Measurements from ENCODE around the gene HAO2.
A peak's percentile ranks its signal among the peaks of the same experiment; 100 is the strongest.
"Not testable (repeated sequence)": the region's sequence is repeated elsewhere in the genome, so short reads cannot be mapped to it uniquely, and the experiment has no call there.

Gene HAO2

DNA sequence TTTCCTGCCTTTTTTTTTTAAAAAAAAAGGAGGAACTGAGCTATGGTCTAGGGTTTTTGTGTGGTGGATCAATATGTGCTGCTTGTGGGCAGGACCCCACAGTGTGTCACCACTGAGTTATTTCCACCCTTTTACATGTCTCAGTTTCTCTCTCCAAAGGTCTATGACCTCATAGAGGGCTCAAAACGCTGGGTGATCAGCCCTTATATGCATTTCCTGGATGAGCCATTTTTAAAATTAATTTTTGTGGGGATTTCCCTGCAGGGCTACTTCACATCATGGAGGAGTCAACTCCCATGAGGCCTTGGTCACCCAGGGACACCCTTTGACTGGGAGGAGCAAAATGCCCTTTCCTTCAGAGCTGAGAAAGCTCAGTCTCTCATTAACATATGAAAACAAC is 20.7 kb upstream of the HAO2 start:
- DNase-seq (ENCODE audit: low read depth): no peak

DNA sequence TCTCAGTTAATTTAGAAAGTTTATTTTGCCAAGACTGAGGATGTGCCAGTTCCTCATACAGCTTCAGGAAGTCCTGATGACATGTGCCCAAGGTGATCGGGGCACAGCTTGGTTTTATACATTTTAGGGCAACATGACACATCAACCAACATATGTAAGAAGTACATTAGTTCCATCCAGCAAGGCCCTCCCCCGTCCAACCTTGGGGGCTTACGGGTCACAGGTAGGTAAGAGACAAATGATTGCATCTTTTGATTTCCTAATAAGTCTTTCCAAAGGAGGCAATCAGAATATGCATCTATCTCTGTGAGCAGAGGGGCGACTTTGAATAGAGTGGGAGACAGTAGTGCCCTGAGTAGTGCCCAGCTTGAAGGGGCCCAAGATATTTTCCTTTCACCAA is 19.6 kb upstream of the HAO2 start:
- no peak for DNase-seq (ENCODE audit: low read depth)

DNA sequence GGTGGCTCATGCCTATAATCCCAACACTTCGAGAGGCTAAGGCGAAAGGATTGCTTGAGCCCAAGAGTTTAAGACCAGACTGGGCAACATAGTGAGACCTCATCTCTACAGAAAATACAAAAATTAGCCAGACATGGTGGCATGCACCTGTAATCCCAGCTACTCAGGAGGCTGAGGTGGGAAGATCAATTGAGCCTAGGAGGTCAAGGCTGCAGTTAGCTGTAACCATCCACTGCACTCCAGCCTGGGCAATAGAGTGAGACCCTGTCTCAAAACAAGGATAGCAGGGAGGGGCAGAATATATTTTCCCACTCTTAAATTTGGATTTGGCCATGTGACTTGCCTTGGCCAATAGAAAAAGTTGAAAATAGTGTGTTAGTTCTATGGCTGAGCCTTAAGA is 17.7 kb upstream of the HAO2 start:
- DNase-seq (ENCODE audit: low read depth): not testable (repeated sequence)

DNA sequence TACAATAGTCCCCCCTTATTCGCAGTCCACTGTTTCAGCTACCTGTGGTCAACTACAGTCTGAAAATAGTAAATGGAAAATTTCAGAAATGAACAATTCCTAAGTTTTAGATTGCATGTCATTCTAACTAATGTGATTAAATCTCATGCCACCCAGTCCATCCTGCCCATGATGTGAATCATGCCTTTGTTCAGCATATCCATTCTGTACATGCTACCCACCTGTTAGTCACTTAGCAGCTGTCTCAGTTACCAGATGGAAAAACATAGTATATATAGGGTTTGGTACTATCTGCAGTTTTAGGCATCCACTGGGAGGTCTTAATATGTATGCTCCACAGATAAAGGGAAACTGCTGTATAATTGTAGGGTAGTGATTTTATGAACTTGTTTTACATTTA is 16.6 kb upstream of the HAO2 start:
- no peak for DNase-seq (ENCODE audit: low read depth)

DNA sequence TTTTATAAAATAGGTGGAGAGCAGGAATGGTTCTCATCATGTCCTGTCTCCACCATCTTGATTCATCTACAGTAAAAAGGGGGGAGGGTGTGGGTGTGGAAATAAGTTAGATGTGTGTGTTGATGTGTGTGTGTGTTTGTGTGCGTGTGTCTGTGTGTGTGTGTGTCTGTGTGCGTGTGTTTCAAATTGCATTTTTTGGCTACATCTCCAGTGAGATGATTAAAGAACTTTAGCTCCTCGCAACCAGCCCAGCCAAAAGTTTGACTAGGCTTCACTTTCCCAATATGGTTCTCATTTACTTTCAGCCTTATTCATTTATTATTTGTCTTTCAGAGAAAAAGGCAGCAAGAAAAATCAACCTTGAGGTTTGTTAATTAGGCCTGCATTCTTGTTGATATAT is 14.7 kb upstream of the HAO2 start:
- DNase-seq (ENCODE audit: low read depth): no peak

DNA sequence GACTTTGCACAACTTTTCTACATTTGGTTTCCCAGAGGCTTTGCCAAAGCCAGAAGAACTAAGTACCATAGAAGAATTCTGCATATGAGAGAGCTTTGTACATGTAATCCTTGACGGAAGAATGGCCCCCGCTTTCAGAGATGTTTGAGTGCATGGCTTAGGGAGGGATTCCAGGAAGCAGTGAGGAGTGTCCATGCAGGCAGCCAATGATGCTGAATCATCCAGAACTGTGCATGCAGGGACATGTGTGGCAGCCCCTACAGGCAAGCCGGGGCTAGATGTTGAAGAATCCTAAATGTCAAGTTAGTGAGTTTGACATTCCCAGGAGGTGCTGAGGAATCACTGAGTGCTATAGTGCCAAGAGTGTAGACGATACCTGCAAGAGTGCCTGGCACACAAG is 9.9 kb upstream of the HAO2 start:
- DNase-seq (ENCODE audit: low read depth): peak; percentile 4

DNA sequence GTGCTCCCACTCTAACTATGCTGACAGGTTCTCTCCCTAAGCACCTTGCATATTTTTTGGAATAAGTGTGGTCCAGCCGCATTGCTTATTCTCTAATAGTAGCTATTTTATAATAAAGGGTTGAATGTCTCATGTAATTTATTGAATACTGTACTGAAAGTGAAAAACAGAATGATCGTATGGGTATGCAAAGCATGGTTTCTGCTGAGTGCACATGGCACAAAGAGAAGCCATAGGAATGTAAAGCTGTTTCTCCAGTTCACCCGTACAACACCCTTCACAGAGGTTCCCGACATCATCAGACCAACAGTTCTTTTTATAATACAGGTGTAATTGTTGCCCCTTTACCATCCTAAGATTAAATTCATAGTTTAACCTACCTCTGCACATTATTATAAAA is 8.9 kb upstream of the HAO2 start:
- no peak for DNase-seq (ENCODE audit: low read depth)

DNA sequence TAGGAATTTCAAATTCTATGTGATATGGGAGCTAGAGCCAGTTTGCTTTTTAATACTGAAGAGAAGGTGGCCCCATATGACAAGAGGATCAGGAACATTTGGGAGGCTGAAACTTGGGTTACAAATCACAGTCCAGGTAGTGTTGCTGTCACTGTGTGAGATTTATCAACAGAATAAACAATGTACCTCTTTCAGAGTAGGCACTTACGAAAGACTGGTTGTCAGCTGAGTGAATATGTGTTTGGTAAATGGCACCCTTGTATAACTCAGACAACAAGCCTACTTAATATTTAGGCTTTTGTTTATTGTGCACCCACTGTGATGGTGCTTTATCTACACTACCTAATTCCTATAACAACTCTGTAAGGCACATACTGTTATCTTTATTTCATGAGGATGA is 7.4 kb upstream of the HAO2 start:
- DNase-seq (ENCODE audit: low read depth): no peak

DNA sequence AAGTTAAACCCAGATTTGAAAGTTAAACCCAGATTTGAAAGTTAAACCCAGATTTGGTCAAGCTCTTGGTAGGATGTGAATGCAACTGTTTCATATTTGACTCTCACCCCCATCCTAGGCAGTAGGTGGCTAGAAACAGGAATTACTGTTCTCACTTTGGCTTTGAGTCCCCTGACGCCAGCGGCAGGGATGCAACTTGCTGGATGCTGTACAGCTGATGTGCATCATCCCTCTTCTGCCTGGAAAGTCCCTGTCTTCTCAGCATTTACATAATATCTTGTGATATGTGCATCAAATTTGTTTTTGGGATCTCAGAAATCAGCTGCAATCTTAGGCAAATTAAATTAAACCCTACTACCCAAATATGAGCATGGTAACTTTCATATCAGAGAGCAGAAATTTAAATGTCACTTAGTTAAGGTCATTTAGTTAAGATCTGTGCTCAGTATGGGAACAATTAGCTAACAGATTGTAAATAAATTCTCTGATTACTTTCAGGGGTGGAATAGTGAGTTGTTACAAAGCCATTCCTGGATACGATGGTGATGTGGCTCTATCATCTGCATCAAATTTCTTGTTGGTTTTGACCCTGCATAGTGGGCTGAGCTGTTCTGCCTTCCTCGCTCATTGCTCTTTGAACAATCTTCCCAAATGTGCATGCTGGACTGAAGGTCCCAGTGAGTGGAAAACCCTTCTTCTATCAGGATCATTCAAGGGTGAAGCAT is 6.8 kb upstream of the HAO2 start:
- no peak for DNase-seq (ENCODE audit: low read depth)

DNA sequence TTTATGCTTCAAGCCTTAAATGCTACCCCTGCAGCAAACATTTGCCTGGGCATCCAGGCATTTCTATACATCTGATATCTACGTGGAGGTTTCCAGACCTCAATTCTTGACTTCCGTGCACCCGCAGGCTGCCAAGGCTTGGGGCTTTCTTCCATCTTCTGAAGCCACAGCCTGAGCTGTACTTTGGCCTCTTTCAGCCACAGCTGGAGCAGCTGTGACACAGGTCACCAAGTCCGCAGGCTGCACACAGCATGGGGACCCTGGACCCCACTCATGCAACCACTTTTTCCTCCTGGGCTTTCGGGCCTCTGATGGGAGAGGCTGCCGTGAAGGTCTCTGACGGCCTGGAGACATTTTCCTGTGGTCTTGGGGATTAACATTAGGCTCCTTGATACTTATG is 5.4 kb upstream of the HAO2 start:
- DNase-seq (ENCODE audit: low read depth): no peak

DNA sequence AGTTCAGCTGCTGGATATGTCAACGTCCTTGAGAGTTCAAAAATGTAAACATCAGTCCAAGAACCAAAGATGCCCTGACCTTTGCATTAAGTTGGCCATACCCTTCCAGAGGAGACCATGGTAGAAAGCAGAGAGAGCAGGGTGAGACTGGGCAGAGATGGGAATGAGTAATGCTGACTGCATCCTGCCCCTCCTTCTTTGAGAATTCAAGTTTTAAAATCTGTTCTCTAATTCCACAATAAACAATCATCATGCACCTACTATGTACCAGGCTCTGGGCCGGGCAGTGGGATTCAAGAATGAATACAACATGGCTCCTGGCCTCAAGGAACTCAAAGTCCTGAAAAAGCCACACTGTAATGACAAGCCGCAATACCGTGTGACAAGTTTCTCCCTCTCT is 3.9 kb upstream of the HAO2 start:
- no peak for DNase-seq (ENCODE audit: low read depth)

DNA sequence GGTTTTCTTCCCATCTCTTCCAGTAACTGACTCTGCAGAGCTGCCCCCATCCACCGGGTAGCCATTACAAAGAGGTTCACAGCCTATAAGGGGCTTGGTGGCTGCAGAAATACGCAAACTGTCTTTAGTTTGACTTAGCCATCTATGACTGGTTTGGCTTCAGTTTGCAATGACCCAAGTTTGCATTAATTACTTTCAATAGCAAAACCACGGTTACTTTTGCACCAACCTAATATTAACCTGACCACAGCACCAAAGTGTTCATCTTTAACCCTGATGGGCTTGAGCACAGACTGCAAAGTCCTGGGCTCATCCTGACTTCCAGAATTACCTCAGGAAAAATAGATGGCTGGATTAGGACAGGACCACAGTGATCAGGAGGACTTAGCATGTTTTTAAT is 2.2 kb upstream of the HAO2 start:
- no peak for DNase-seq (ENCODE audit: low read depth)

DNA sequence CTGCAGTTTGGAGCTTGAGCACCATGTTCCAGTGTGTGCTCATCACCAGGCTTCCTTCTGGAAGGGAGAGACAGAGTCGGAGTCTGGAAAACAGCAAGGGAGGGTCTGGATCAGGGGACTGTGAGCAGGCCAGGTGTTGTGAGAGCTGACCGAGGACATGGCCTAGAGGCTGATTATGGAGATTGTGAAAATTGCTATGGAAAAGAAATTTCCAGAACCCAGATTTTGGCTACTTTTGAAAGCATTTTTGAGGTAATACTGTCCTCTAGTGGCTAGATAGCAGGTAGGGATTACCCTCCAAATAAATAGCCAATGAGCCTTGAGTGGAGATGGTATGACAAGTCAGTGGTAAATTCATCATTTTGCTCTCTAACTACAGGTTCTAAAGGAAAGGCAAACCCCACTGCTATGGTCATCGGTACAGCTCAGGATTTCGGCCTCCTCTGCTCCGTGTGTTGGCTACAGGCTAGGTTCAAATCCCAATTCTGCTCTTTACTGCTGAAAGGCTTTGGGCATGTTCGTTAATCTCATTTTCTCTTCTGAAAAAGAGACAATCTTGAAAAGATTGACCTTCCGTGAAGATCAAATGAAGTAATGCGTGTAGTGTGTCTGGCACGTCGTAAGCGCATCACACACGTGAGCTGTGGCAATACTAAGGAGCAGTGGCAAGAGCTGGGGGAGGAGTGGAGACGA is 1.0 kb upstream of the HAO2 start:
- DNase-seq (ENCODE audit: low read depth): peak; percentile 34

DNA sequence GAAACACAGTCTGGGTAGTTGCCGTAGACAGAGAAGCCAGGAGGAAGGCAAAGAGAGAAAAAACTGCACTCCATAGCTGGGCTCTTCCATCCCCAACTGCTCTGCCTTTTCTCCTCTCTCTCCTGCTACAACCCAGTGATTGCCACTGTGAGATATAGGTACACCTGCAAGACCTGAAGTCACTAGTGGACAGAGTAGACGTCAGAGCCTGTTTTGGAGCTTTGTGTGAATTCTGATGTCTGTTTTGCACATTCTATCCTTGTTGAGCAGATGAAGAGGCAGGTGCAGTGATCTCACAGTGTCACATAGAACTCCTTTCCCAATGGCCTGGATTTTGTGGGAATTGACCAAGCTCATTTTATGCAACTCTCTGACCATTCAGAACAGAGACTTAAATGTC is 2.2 kb downstream of the HAO2 start:
- DNase-seq (ENCODE audit: low read depth): no peak

DNA sequence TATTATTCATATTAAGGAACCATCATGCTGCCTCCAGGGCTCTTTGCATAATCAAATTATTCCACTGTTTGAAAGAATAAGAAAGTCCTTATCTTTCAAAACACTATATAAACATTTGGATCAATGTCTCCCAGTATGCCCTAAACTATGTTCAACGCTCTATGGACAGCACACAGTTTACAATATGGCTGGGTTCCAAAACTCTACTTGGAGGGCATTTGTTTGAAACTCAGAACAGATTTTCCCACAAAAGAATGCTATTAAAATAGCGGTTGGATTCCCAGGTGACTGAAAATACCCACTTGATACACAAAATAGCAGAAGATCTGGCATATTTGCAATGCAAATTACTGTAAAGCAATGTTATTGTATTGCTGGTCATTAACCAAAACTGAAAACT is 3.2 kb downstream of the HAO2 start:
- no peak for DNase-seq (ENCODE audit: low read depth)

DNA sequence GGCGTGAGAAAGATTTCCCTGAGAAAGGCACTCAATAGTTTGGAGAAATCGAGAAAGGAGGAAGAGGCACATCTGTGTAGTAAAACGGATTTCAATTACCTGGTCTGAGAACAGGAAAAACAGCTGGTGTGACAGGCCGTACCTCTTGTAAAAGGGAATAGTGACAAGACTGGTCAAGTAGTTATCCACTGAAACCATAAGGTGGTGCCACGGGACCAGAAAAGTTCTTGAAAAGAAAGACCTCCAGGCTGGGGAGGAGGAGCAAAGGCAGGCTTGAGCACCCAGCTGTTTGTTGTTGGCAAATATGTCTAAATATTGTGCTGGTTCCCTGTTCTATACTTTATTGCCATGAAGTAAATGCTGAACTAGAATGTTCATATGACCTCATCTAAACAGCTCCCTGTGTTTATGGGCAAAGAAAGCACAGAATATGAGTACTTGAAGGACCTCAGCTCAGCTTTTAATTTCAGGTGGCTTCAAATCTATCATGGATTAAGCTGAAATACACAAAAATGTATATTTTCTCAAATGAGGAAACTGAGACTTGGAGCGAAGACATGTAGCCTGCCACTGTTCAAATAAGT is 4.0 kb downstream of the HAO2 start:
- peak; percentile 13 for DNase-seq (ENCODE audit: low read depth)

DNA sequence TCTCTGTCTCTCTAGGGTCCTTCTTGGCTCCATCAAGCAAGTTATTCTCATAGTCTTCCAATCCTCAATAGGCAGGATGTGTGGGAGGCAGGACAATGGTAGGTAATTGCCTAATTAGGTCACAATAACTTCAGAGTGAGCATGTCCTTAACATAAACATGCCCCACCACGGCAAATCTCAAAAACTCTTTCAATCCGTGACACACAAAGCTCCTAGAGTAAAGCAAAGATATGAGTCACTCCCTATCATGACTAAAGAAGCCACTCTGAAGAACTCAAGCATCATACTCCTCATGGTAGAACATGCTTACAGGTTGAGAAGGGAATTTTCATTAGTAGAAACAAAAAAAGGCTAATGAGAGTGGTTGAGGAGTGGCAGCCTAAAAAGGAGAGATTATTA is 4.9 kb downstream of the HAO2 start:
- DNase-seq (ENCODE audit: low read depth): no peak

DNA sequence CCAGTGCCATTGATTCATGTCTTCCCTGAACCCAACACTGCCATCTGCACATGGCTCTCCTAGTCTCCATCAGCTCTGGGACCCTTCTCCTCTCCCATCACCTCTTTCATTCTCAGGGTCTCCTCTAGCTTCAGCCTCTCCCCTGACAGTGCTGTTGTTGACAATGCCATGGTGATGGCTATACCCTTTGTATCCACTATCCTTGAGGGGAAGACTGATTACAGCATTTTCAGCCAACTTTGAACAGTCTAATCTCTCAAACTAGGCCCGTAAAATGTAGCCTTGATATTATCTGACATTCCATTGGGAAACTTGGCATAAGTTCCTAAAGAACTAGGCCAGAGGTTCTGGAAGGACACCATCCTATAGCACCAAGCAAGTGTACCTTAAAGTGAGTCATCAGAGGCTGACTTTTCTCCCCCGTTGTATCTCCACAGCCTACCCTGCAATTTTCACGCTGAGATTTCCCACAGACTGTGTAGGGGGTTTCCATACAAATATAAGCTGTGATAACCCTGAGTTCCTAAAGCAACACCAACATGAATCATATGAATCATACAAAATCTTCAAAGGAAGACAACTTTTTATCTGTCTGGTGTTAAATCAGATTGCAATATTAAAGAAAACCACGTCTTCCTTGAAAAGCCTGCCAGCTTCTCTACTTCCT is 5.8 kb downstream of the HAO2 start:
- no peak for DNase-seq (ENCODE audit: low read depth)

DNA sequence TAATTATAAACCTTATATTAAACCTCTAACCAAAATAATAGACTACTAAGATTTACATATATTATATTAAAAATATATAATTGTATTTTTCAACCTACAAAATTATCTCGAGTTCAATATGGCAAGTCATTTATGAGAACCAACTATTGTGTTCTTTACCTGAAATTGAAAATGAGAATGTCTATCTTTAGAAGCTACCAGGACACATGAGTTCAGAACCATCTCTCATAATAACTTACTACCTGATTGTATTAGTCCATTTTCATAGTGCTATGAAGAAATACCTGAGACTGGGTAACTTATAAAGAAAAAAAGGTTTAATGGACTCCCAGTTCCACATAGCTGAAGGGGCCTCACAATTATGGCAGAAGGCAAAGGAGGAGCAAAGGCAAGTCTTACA is 6.8 kb downstream of the HAO2 start:
- no peak for DNase-seq (ENCODE audit: low read depth)

DNA sequence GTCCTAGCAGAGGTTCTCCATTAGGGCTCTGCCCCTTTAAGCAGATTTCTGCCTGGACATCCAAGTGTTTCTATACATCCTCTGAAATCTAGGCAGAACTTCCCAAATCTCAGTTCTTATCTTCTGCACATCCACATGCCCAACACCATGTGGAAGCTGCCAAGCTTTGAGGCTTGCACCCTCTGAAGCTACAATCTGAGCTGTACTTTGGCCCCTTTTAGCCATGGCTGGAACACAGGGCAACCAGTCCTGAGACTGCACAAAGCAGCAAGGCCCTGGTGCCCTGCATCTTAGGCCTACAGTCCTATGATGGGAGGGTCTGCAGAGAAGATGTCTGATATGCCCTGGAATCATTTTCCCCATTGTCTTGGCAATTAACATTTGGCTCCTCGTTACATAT is 8.0 kb downstream of the HAO2 start:
- no peak for DNase-seq (ENCODE audit: low read depth)

DNA sequence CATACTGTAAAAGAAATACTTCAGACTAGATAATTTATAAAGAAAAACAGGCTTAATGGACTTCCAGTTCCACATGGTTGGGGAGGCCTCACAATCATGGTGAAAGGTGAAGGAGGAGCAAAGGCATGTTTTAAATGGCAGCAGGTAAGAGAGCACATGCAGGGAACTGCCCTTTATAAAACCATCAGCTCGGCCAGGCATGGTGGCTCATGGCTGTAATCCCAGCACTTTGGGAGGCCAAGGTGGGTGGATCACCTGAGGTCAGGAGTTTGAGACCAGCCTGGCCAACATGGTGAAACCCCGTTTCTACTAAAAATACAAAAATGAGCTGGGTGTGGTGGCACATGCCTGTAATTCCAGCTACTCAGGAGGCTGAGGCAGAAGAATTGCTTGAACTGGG is 9.0 kb downstream of the HAO2 start:
- not testable (repeated sequence) for DNase-seq (ENCODE audit: low read depth)

DNA sequence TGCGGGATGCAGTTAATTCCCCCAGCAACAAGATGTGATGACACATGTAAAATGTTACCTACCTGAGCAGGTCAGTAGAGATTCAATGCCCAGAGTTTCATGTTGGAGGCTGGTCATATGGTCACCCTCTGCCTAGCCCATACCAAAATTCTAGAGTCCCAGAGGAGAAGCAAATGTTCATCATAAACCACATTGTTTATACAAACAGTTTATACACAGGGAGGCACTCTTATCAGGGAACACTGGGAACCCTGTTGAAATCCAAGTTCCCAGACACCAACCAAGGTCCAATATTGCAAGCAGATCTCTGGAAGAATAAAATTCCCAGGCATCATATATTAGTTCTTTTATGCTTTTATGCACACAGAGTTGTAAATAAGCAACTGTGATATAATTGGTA is 10.5 kb downstream of the HAO2 start:
- no peak for DNase-seq (ENCODE audit: low read depth)

DNA sequence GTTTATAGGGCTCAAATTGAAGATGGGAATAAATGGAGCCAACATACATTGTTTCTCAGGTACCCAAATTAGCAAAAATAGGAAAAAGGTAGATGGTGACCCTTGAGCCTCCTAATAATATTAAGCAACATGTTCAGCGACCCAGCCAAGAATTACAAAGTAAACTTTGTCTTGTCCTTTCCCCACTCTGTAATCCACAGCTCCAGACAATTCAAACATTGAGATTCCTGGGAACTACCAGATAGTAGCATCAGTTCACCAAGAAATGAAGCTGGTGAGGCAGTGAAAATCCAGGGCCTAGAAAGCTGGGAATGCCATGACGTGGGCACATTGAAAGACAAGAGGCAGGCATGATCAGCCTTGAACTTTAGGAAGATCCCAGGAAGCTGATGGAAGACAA is 11.7 kb downstream of the HAO2 start:
- no peak for DNase-seq (ENCODE audit: low read depth)

Data from fibroblast of gingiva (primary cell).